ENCODE measurements around the gene ITSN2. TPM values are rescaled to one million over a fixed set of nuclear protein-coding genes. Genes with fewer than 3 reads are reported as not detected.
"Not testable (repeated sequence)": the region's sequence is repeated elsewhere in the genome, so short reads cannot be mapped to it uniquely, and the experiment has no call there.

Gene ITSN2
- total RNA-seq, 2 donors from 2014 or later, result 12.6 to 16.8 TPM

DNA sequence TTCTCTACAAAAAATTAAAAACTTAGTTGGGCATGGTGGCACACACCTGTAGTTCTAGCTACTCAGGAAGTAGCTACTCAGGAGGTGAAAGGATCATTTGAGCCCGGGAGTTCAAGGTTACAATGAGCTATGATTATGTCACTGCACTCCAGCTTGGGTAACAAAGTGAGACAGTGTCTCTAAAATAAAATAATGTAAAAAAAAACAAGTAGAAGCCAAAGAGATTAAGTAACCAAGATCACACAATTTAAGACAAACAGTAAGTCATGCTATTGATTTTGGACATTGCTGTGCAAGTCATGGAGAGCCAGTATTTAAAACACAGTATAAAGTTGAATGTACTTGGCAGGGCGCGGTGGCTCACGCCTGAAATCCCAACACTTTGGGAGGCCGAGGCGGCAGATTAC, 20.5 kb downstream of the ITSN2 start:
- WGBS, 2 experiments (ENCODE audit: insufficient coverage in 1 of 2, insufficient read length in 1 of 2), result 96 to 100% methylated on average over 4 to 6 of the region's 6 CpGs
- no peaks in the 10 kb centered on the region for H3K36me3 Mint-ChIP-seq (ENCODE audit: low read depth)
- TF ChIP-seq CTCF (conservative IDR thresholded peaks at IDR 0.05), result no peak
- no peaks in the 10 kb centered on the region for H3K4me1 ChIP-seq (ENCODE audit: control insufficient read depth, insufficient read depth, low read length)
- no peaks in the 10 kb centered on the region for H3K9me3 ChIP-seq (ENCODE audit: control insufficient read depth, low read length)
- no peaks in the 10 kb centered on the region for H3K9me3 Mint-ChIP-seq
- H3K9ac ChIP-seq (ENCODE audit: extremely low read depth, low read length, poor library complexity, severe bottlenecking), result no peak overlapping the region
- H3K27ac Mint-ChIP-seq, result no peak overlapping the region
- H3K4me1 Mint-ChIP-seq, result peaks cover 22% of the 10 kb centered on the region
- no peaks in the 10 kb centered on the region for H3K27me3 Mint-ChIP-seq (ENCODE audit: insufficient read depth)
- H3K27ac ChIP-seq (ENCODE audit: low read depth, low read length), result no peak overlapping the region
- no peak for DNase-seq
- H3K27me3 ChIP-seq (ENCODE audit: control insufficient read depth, insufficient read depth, low read length, poor library complexity, severe bottlenecking), result peaks cover 9% of the 10 kb centered on the region
- no peak overlapping the region for H3K4me3 ChIP-seq (ENCODE audit: low read length)
- H3K36me3 ChIP-seq (ENCODE audit: control insufficient read depth, insufficient read depth, low read length), result no peaks in the 10 kb centered on the region
- H3K4me3 Mint-ChIP-seq, result no peak overlapping the region

DNA sequence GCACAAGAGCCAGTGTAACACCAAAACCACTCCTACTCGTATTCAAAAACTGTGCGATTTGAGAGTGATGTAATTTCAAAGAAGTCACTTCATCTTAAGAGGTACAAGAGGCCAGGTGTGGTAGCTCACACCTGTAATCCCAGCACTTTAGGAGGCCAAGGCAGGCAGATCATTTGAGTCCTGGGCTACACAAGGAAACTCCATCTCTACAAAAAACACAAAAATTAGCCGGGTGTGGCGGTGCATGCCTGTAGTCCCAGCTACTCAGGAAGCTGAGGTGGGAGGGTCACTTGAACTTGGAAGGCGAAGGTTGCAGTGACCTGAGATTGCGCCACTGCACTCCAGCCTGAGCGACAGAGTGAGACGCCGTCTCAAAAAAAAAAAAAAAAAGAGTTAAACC, 21.2 kb downstream of the ITSN2 start:
- not testable (repeated sequence) for H3K4me1 ChIP-seq (ENCODE audit: control insufficient read depth, insufficient read depth, low read length); H3K27ac ChIP-seq (ENCODE audit: low read depth, low read length); H3K27me3 Mint-ChIP-seq (ENCODE audit: insufficient read depth); H3K9me3 Mint-ChIP-seq; H3K9me3 ChIP-seq (ENCODE audit: control insufficient read depth, low read length); H3K27me3 ChIP-seq (ENCODE audit: control insufficient read depth, insufficient read depth, low read length, poor library complexity, severe bottlenecking); H3K27ac Mint-ChIP-seq; DNase-seq; H3K9ac ChIP-seq (ENCODE audit: extremely low read depth, low read length, poor library complexity, severe bottlenecking); H3K36me3 ChIP-seq (ENCODE audit: control insufficient read depth, insufficient read depth, low read length); H3K4me3 ChIP-seq (ENCODE audit: low read length); H3K4me3 Mint-ChIP-seq; H3K36me3 Mint-ChIP-seq (ENCODE audit: low read depth)
- WGBS, 2 experiments (ENCODE audit: insufficient coverage in 1 of 2, insufficient read length in 1 of 2), result 95 to 99% methylated on average over 7 to 9 of the region's 9 CpGs
- peaks cover 22% of the 10 kb centered on the region for H3K4me1 Mint-ChIP-seq

DNA sequence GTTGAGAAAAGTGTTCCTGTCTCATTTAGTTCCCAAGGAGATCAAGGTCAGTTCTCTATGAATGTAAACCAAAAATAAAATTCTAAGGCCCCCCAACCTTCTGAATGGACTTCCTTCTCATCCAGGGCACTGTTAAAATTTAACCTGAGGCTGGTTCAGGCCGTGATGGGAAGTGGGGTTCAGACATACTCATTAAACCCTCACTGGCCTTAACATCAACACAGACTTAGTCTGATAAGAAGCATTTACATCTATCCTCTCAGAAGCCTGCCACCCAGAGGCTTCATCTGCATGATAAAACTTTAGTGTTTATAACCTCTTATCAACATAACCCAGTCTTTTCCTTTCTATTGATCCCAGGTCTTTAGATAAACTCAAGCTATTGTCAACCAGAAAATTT, 22.4 kb downstream of the ITSN2 start:
- H3K36me3 ChIP-seq (ENCODE audit: control insufficient read depth, insufficient read depth, low read length), result no peaks in the 10 kb centered on the region
- TF ChIP-seq CTCF (conservative IDR thresholded peaks at IDR 0.05), result peak; percentile 45
- no peak for DNase-seq
- Mint-ChIP-seq H3K4me3 (no peak overlapping the region), H3K27me3 (ENCODE audit: insufficient read depth) (no peaks in the 10 kb centered on the region), H3K36me3 (ENCODE audit: low read depth) (no peaks in the 10 kb centered on the region), H3K4me1 (peaks cover 27% of the 10 kb centered on the region), H3K9me3 (no peaks in the 10 kb centered on the region), H3K27ac (no peak overlapping the region)
- peaks cover 9% of the 10 kb centered on the region for H3K27me3 ChIP-seq (ENCODE audit: control insufficient read depth, insufficient read depth, low read length, poor library complexity, severe bottlenecking)
- H3K4me1 ChIP-seq (ENCODE audit: control insufficient read depth, insufficient read depth, low read length), result no peaks in the 10 kb centered on the region
- no peak overlapping the region for H3K9ac ChIP-seq (ENCODE audit: extremely low read depth, low read length, poor library complexity, severe bottlenecking)
- H3K27ac ChIP-seq (ENCODE audit: low read depth, low read length), result no peak overlapping the region
- WGBS, 2 experiments (ENCODE audit: insufficient coverage in 1 of 2, insufficient read length in 1 of 2), result 53% methylated on average over 1 of the region's 1 CpG; no CpG with 5 or more reads in 1 of the 2 experiments
- no peak overlapping the region for H3K4me3 ChIP-seq (ENCODE audit: low read length)
- H3K9me3 ChIP-seq (ENCODE audit: control insufficient read depth, low read length), result no peaks in the 10 kb centered on the region

DNA sequence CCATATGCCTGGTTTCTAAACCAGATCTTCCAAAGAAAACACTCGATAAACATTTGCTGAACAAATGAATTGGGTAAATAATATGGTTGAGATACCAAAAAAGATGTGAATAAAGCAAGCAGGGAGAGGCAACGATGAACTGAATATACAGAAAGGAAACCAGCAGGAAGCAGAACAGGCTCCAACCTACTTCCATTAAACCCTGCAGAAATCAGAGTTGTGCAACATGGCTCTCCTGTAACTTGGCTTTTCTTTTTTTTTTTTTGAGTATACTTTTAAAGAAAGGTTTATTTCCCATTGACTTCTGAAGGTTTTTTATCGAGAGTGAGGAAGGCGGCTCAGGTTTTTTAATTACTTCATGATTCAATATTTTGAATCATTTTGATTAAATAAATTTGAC, 23.5 kb downstream of the ITSN2 start:
- WGBS, 2 experiments (ENCODE audit: insufficient coverage in 1 of 2, insufficient read length in 1 of 2), result 98 to 100% methylated on average over 2 of the region's 4 CpGs
- H3K4me1 ChIP-seq (ENCODE audit: control insufficient read depth, insufficient read depth, low read length), result no peaks in the 10 kb centered on the region

More for the DNA sequence above, 23.5 kb downstream of the ITSN2 start:
- Mint-ChIP-seq H3K9me3 (no peaks in the 10 kb centered on the region), H3K27ac (no peak overlapping the region), H3K27me3 (ENCODE audit: insufficient read depth) (no peaks in the 10 kb centered on the region), H3K36me3 (ENCODE audit: low read depth) (no peaks in the 10 kb centered on the region), H3K4me1 (peaks cover 24% of the 10 kb centered on the region), H3K4me3 (no peak overlapping the region)
- Histone ChIP-seq H3K4me3 (ENCODE audit: low read length) (no peak overlapping the region), H3K9ac (ENCODE audit: extremely low read depth, low read length, poor library complexity, severe bottlenecking) (no peak overlapping the region), H3K9me3 (ENCODE audit: control insufficient read depth, low read length) (no peaks in the 10 kb centered on the region), H3K27me3 (ENCODE audit: control insufficient read depth, insufficient read depth, low read length, poor library complexity, severe bottlenecking) (peaks cover 9% of the 10 kb centered on the region), H3K27ac (ENCODE audit: low read depth, low read length) (no peak overlapping the region), H3K36me3 (ENCODE audit: control insufficient read depth, insufficient read depth, low read length) (no peaks in the 10 kb centered on the region)
- no peak for DNase-seq
- no peak for TF ChIP-seq CTCF (conservative IDR thresholded peaks at IDR 0.05)

All from endodermal cell (in vitro differentiated cells).